ENCODE measurements around the gene RPS14.

RPS14 gene

GRCh38 chr5:150399524-150400211 lies 49.9 kb downstream of the RPS14 start:
- no peak for DNase-seq (ENCODE audit: low read depth)

- DNase-seq (ENCODE audit: low read depth) = no peak
Observed at GRCh38 chr5:150398722-150399523, 50.6 kb downstream of the RPS14 start.

- DNase-seq (ENCODE audit: low read depth) = no peak
Observed at GRCh38 chr5:150397782-150398721, 51.5 kb downstream of the RPS14 start.

GRCh38 chr5:150397146-150397781 lies 52.3 kb downstream of the RPS14 start:
- DNase-seq (ENCODE audit: low read depth) = peak; percentile 31

GRCh38 chr5:150396267-150396666 lies 53.3 kb downstream of the RPS14 start:
- no peak for DNase-seq (ENCODE audit: low read depth)

- DNase-seq (ENCODE audit: low read depth) = no peak
Observed at GRCh38 chr5:150395688-150395975, 53.9 kb downstream of the RPS14 start.

- DNase-seq (ENCODE audit: low read depth) = no peak
Observed at GRCh38 chr5:150394912-150395687, 54.4 kb downstream of the RPS14 start.

- no peak for DNase-seq (ENCODE audit: low read depth)
Observed at GRCh38 chr5:150394131-150394530, 55.4 kb downstream of the RPS14 start.

- no peak for DNase-seq (ENCODE audit: low read depth)
Observed at GRCh38 chr5:150393096-150393645, 56.4 kb downstream of the RPS14 start.

GRCh38 chr5:150392680-150393079 lies 56.9 kb downstream of the RPS14 start:
- DNase-seq (ENCODE audit: low read depth) = no peak
